GM12892 (cell line): ENCODE results near the gene ZIC2. TPM values are rescaled to one million over a fixed set of nuclear protein-coding genes. Genes with fewer than 3 reads are reported as not detected.
"Not testable (repeated sequence)": the region's sequence is repeated elsewhere in the genome, so short reads cannot be mapped to it uniquely, and the experiment has no call there.

Experiments used
- DNase-seq: peaks from one replicate; pipeline ENCODE4 v3.0.0; 2011; ENCODE audit not compliant: insufficient read length
- FAIRE-seq: peaks from 2 replicates; lab custom pipeline; 2011; peaks lifted over from hg19 to GRCh38; lab: Jason Lieb, UNC
- POLR2A ChIP-seq: IDR thresholded peaks from 2 replicates; pipeline ENCODE4 v1.6.1; 2011; ENCODE audit warnings: low read depth, low read length, control low read depth
- POLR2AphosphoS5 ChIP-seq: IDR thresholded peaks from 2 replicates; pipeline ENCODE4 v1.6.1; 2011; ENCODE audit warnings: low read depth, low read length, control low read depth
- TAF1 ChIP-seq: IDR thresholded peaks from 2 replicates; pipeline ENCODE4 v1.6.1; 2011; ENCODE audit warnings: low read depth, mild to moderate bottlenecking, control low read depth, low read length, borderline replicate concordance
- polyA plus RNA-seq: library from polyadenylated mRNA; unstranded; fragments of >200 nt; gene quantifications from one replicate; pipeline ENCODE4 v1.2.1, GENCODE V29; 2012; ENCODE audit warnings: missing spikeins, inconsistent platforms; ENCODE audit not compliant: missing spikeins

Gene ZIC2
- not detected for polyA plus RNA-seq

GRCh38 chr13:99981735-99982035 is at the start of gene ZIC2:
Gene ZIC2 (plus strand): TSS chr13:99981784. CDS start chr13:99982065, 281 bp downstream.
- TF ChIP-seq POLR2A (no peak), POLR2AphosphoS5 (no peak), TAF1 (no peak)
- DNase-seq, result no peak
- no peak for FAIRE-seq

DNA sequence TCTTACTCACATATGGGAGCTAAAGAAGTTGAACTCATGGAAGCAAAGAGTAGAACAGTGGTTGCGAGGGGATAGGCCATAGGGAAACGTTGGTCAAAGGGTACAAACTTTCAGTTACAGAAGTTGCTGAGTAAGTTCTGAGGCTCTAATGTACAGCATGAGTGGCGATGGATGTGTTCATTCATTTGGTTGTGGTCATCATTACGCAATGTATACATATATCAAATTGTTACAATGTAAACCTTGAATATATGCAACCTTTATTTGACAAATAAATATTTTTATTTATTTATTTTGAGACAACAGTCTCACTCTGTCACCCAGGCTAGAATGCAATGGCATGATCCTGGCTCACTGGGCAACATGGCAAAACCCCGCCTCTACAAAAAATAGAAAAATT is 48.7 kb upstream of the ZIC2 start:
- no peak for DNase-seq
- TF ChIP-seq POLR2A, result no peak
- no peak for TF ChIP-seq TAF1
- TF ChIP-seq POLR2AphosphoS5, result no peak
- no peak for FAIRE-seq

DNA sequence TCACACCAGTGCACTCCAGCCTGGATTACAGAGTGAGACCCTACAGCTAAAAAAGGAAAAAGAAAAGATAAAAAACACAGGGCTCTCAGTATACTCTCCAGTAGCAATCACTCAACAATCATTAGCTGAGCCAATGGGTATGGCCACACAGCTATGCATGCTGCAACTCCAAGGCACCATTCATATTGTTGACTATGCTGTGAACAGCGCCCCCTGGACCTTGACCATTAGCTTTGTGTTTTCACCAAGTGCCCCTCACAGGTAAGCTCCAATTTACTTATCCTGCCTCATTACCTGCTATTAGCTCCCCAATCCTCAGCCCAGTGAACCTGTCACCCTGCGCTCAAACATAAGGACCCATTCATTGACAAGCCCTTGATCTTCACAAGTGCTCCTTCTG is 45.8 kb upstream of the ZIC2 start:
- FAIRE-seq (no peak), DNase-seq (no peak)
- no peak for TF ChIP-seq POLR2AphosphoS5
- TF ChIP-seq TAF1, result no peak
- TF ChIP-seq POLR2A, result no peak

- no peak for TF ChIP-seq TAF1
- FAIRE-seq, result no peak
- no peak for DNase-seq
Measured at GRCh38 chr13:99938635-99939034, 42.9 kb upstream of the ZIC2 start.

DNA sequence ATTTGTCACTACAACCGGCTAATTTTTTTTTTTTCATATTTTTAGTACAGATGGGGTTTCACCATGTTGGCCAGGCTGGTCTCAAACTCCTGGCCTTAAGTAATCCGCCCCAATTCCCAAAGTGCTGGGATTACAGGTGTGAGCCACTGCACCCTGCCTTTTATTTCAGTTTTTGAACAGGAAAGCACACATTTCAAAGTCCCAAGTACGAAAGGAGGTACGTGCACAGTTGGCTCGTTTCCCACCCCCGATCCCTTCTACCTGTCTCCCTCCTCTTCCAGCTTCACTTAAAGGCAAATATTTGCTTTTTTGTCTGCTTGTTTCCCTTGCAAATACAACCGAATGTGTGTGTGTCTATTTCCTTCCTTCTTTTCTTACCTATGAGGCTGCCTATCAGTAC is 40.5 kb upstream of the ZIC2 start:
- no peak for FAIRE-seq
- no peak for DNase-seq
- TF ChIP-seq POLR2AphosphoS5 (no peak), TAF1 (no peak), POLR2A (no peak)

DNA sequence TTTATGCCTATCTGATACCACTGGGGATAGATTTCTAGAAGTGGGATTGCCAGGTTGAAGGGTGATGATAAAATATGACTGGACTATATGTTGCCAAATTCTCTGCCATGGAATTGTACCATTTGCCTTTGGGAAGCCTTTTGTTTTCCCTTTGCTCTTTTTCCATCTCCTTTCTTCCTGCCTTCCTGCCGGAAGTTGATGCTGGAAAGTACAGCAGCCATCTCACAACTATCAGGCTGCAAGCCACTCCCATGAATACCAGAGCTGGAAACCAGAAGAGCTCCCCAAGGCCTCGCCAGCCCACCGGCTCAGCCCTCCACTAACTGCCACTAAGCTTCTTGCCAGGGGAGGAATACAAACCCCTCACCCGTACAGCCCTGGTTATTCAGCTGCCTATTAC is 39.7 kb upstream of the ZIC2 start:
- FAIRE-seq (no peak), DNase-seq (no peak)
- TF ChIP-seq POLR2A, result no peak
- TF ChIP-seq POLR2AphosphoS5, result no peak
- TF ChIP-seq TAF1, result no peak

DNA sequence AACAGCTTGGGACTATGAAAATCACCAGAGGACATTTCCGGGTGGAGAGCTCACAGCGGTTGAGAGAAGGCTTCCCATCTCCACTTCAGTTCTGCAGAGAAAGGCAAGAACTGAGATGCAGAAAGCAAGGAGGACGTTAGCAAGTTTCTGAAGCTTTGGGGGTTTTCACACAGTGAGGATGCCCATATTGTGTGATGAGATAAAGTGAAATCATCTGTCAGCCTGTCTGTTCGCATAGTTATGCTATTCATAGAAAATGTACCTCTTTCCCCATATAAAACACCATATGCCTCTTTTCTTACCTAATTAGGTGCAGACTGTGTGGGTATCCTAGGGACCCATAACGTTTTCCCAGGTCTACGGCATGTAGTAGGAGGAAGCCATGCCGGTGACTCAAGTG is 37.5 kb upstream of the ZIC2 start:
- FAIRE-seq (no peak), DNase-seq (no peak)
- no peak for TF ChIP-seq POLR2AphosphoS5
- TF ChIP-seq POLR2A, result no peak
- TF ChIP-seq TAF1, result no peak

DNA sequence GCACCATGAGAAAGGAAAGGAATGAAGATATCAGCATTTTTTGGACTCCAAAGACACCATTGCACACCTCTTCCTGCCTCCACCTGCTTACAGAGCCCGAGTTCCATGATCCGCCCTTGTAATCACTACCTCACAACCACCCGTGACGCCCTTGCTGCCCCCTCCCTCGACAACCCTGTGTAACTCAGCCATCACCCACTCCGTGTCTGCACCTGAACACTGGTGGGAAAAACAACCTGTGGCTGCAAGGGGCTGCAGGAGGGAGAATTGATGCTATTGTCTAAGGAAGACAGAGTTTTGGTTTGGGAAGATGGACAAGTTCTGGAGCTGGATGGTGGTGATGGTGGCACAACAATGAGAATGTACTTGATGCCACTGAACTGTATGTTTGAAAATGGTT is 37.0 kb upstream of the ZIC2 start:
- FAIRE-seq, result no peak
- no peak for DNase-seq
- TF ChIP-seq TAF1 (no peak), POLR2A (no peak), POLR2AphosphoS5 (no peak)

DNA sequence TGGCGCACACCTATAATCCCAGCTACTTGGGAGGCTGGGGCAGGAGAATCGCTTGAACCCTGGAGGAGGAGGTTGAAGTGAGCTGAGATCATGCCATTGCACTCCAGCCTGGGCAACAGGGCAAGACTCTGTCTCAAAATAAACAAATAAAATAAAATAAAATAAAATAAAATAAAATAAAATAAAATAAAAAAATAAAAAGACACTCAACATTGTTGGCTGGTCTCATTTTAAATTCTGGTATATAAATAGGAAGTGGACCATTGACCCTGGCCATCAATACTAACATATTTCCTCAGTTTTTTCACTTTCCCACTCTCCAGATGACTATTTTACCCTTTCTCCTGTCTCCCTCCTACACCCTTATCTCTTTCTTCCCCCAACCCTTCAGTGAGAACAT is 36.1 kb upstream of the ZIC2 start:
- DNase-seq, FAIRE-seq: not testable (repeated sequence)

- TF ChIP-seq TAF1, result no peak
- no peak for TF ChIP-seq POLR2A
- no peak for TF ChIP-seq POLR2AphosphoS5
- DNase-seq, result no peak
- FAIRE-seq, result no peak
Measured at GRCh38 chr13:99947666-99948065, 33.9 kb upstream of the ZIC2 start.

- TF ChIP-seq POLR2AphosphoS5 (no peak), POLR2A (no peak), TAF1 (no peak)
- FAIRE-seq (no peak), DNase-seq (no peak)
Measured at GRCh38 chr13:99948411-99948810, 33.2 kb upstream of the ZIC2 start.

DNA sequence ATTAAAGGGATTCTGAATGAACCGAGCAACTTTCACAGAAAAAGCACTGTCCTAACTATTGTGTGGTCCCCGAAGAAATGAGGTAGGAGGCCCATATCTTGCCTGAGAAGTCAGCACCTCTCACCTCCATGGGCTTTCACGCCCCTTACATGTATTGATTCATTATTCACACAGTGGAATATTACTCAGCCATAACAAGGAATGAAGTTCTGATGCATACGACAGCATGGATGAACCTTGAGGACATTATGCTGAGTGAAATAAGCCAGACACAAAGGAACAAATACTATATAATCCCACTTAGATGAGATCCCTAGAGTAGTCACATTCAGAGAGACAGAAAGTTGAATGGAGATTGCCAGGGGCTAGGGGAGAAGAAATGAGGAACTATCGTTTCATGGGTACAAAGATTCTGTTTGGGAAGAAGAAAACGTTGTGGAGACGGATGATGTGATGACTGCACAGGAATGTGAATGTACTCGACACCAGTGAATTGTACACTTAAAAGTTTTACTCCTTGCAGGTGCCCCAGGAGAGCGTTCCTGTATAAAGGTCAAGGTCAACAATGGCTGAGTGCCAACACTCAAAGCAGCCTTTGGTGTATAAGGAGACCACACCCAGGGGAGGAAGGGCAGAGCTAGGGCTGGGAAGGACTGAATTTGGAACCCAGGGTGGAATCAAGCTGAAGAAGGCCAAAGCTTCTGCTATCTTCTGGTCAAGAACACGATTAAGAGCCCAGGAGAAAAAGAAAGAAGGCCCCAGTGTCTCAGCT is 32.5 kb upstream of the ZIC2 start:
- no peak for DNase-seq
- no peak for FAIRE-seq
- TF ChIP-seq TAF1 (no peak), POLR2AphosphoS5 (no peak), POLR2A (no peak)
